ENCODE data around the gene KIF19.

DNA sequence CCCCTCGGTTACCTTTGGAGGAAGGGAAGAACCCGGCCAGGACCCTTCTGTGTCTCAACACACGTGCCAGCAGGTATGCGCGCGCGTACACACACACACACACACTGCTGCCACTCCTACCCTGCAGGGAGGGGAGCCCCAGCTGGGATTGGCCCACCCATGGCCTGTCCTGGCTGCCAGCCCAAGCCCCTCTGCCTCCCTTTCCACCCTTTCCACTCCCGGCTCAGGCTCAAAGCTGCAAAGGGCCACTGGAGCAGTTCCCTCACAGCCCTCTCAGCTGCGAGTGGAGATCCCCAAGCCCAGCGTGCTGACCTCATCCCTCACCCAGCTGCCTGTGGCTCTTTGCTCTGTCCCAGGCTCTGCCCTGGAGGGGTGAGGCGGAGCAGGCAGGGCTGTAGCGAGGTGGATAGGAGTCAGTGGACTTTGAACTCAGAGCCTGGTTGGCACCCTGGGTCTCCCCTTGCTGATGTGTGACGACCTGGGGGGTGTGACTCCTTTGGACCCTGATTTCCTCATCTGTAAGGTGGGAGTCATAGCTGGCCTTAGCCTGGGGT, 14.5 kb downstream of the KIF19 start:
- TF ChIP-seq, protein P1, sequence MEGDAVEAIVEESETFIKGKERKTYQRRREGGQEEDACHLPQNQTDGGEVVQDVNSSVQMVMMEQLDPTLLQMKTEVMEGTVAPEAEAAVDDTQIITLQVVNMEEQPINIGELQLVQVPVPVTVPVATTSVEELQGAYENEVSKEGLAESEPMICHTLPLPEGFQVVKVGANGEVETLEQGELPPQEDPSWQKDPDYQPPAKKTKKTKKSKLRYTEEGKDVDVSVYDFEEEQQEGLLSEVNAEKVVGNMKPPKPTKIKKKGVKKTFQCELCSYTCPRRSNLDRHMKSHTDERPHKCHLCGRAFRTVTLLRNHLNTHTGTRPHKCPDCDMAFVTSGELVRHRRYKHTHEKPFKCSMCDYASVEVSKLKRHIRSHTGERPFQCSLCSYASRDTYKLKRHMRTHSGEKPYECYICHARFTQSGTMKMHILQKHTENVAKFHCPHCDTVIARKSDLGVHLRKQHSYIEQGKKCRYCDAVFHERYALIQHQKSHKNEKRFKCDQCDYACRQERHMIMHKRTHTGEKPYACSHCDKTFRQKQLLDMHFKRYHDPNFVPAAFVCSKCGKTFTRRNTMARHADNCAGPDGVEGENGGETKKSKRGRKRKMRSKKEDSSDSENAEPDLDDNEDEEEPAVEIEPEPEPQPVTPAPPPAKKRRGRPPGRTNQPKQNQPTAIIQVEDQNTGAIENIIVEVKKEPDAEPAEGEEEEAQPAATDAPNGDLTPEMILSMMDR (IDR thresholded peaks at IDR 0.05), result no peak
- TF ChIP-seq POLR2A (IDR thresholded peaks at IDR 0.05), result no peak

Measured in heart left ventricle (tissue), 13 donors.